ENCODE results near the gene E2F4. TPM values are rescaled to one million over a fixed set of nuclear protein-coding genes. Genes with fewer than 3 reads are reported as not detected.

E2F4 gene
- polyA plus RNA-seq, 1 donor (not counting 4 experiments of a cell fraction or from before 2014, with no cell fraction given) = 64.7 TPM

- H3K27ac ChIP-seq (ENCODE audit: control insufficient read depth, insufficient read depth, low read length) = peak overlapping the region; percentile 45
- no peaks in the 10 kb centered on the region for H3K9me3 ChIP-seq (ENCODE audit: control insufficient read depth, low read depth, low read length)
- H3K4me3 ChIP-seq (ENCODE audit: control insufficient read depth in 2 of 3, extremely low read depth in 1 of 3, insufficient read depth in 2 of 3, low read depth in 1 of 3, low read length in 3 of 3) = no peak overlapping the region
- peaks cover 68% of the 10 kb centered on the region for H3K4me1 ChIP-seq (ENCODE audit: control insufficient read depth, extremely low read depth, insufficient read depth, low read length)
- H3K9me1 ChIP-seq (ENCODE audit: control insufficient read depth, extremely low read depth, insufficient read depth, low read length) = peaks cover 2% of the 10 kb centered on the region
- H3K36me3 ChIP-seq (ENCODE audit: control insufficient read depth in 2 of 2, extremely low read depth in 1 of 2, insufficient read depth in 2 of 2, low read length in 2 of 2) = peaks cover 3 to 14% of the 10 kb centered on the region in 2 experiments
- dilution Hi-C loops (cut with MboI; ENCODE audit: extremely low pct_ligation_motif_present, low sequenced_read_pairs) = no loop called here
- TF ChIP-seq EZH2 (IDR thresholded peaks at IDR 0.05; ENCODE audit: low read length) = no peak
- TF ChIP-seq CTCF (optimal IDR thresholded peaks at IDR 0.05 in 1 of 3, IDR thresholded peaks at IDR 0.05 in 1 of 3, conservative IDR thresholded peaks at IDR 0.05 in 1 of 3; ENCODE audit: extremely low read depth in 1 of 3, insufficient read depth in 2 of 3, low read length in 3 of 3) = no peak
- H2AFZ ChIP-seq (ENCODE audit: control insufficient read depth, low read length) = no peak overlapping the region
- DNase-seq (ENCODE audit: low read depth, low spot score) (no peak), FAIRE-seq (no peak)
- no peaks in the 10 kb centered on the region for H3K27me3 ChIP-seq (ENCODE audit: control insufficient read depth, extremely low read depth, insufficient read depth, low read length)
- H3K4me2 ChIP-seq (ENCODE audit: control insufficient read depth, extremely low read depth, insufficient read depth, low read depth, low read length) = peak overlapping the region; percentile 85
- H4K20me1 ChIP-seq (ENCODE audit: control insufficient read depth, extremely low read depth, insufficient read depth, low read length) = no peaks in the 10 kb centered on the region
- peaks cover 22% of the 10 kb centered on the region for H3K79me2 ChIP-seq (ENCODE audit: control insufficient read depth, insufficient read depth, low read length)
- no peak overlapping the region for H3K9ac ChIP-seq (ENCODE audit: control insufficient read depth, extremely low read depth, insufficient read depth, low read length)
Observed at GRCh38 chr16:67243481-67243880, 51.5 kb downstream of the E2F4 start.

- no peak overlapping the region for H2AFZ ChIP-seq (ENCODE audit: control insufficient read depth, low read length)
- H3K27ac ChIP-seq (ENCODE audit: control insufficient read depth, insufficient read depth, low read length) = peak overlapping the region; percentile 74
- peak; percentile 69 for FAIRE-seq
- no peaks in the 10 kb centered on the region for H3K9me3 ChIP-seq (ENCODE audit: control insufficient read depth, low read depth, low read length)
- peaks cover 71% of the 10 kb centered on the region for H3K4me1 ChIP-seq (ENCODE audit: control insufficient read depth, extremely low read depth, insufficient read depth, low read length)
- dilution Hi-C loops (cut with MboI; ENCODE audit: extremely low pct_ligation_motif_present, low sequenced_read_pairs) = no loop called here
- no peaks in the 10 kb centered on the region for H4K20me1 ChIP-seq (ENCODE audit: control insufficient read depth, extremely low read depth, insufficient read depth, low read length)
- H3K79me2 ChIP-seq (ENCODE audit: control insufficient read depth, insufficient read depth, low read length) = peaks cover 16% of the 10 kb centered on the region
- peaks cover 2% of the 10 kb centered on the region for H3K9me1 ChIP-seq (ENCODE audit: control insufficient read depth, extremely low read depth, insufficient read depth, low read length)
- TF ChIP-seq CTCF (optimal IDR thresholded peaks at IDR 0.05 in 1 of 3, IDR thresholded peaks at IDR 0.05 in 1 of 3, conservative IDR thresholded peaks at IDR 0.05 in 1 of 3; ENCODE audit: extremely low read depth in 1 of 3, insufficient read depth in 2 of 3, low read length in 3 of 3) (no peak), EZH2 (IDR thresholded peaks at IDR 0.05; ENCODE audit: low read length) (no peak)
- H3K36me3 ChIP-seq (ENCODE audit: control insufficient read depth in 2 of 2, extremely low read depth in 1 of 2, insufficient read depth in 2 of 2, low read length in 2 of 2) = peaks cover 0 to 8% of the 10 kb centered on the region in 2 experiments
- H3K27me3 ChIP-seq (ENCODE audit: control insufficient read depth, extremely low read depth, insufficient read depth, low read length) = peaks cover 10% of the 10 kb centered on the region
- H3K9ac ChIP-seq (ENCODE audit: control insufficient read depth, extremely low read depth, insufficient read depth, low read length) = peak overlapping the region; percentile 24
- peak overlapping the region; percentile 85 for H3K4me2 ChIP-seq (ENCODE audit: control insufficient read depth, extremely low read depth, insufficient read depth, low read depth, low read length)
- DNase-seq (ENCODE audit: low read depth, low spot score) = no peak
- peak overlapping the region in 2 of 3 experiments; percentile 7 to 41 for H3K4me3 ChIP-seq (ENCODE audit: control insufficient read depth in 2 of 3, extremely low read depth in 1 of 3, insufficient read depth in 2 of 3, low read depth in 1 of 3, low read length in 3 of 3)
Observed at GRCh38 chr16:67244387-67245185, 52.6 kb downstream of the E2F4 start.
